Measurements from ENCODE around the gene SLC44A1.

The SLC44A1 gene

GRCh38 chr9:105297442-105298075 is 53.1 kb downstream of the SLC44A1 start:
- no peak for DNase-seq (ENCODE audit: low read depth in 2 of 2, low spot score in 1 of 2)

DNA sequence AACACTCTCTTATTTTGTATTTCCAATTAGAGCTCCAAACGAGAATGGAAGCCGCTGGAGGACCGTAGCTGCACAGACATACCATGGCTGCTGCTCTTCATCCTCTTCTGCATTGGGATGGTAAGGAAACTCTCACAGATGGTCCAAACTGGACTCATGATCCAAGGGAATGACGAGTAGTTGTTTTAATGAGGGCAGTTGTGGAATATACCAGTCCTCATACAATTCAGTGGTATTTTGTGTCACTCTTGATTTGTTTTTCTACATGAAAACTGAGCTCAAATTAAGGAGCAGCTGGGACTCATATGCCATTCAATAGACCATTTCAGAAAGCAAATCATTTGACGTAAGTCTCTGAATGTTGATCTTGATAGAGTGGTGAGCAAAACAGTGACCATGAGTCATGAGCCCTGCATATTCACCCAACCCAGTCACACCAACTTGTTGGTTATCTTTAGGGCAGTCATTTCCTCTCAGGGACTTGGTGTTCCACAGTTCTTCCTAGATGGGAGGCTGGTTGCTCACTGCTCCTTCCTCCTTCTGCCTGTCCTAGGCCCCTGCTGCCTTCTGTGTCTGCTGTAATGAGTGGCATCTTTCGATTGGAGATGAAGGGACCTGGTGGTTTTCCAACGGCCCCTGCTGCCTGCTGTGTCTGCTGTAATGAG is 54.9 kb downstream of the SLC44A1 start:
- DNase-seq (ENCODE audit: low read depth in 2 of 2, low spot score in 1 of 2) = no peak

DNA sequence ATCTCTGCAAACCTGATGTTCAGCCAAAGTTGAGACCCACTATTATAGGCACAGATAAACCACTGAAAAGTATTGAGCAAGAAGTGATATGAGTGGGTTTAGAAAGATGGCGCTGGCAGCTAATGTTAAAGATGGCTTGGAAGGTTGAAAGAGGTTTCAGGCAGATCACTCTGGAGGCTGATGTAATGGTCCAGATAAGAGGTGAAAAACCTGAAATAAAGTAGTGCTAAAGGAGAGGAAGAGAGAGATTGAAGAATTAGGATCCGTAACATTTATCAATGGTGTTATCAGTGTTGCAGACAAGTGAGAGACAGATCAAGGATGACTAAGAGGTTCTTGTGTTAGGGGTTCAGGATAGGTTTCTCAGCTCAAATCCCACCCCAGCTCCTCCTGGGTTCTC is 58.3 kb downstream of the SLC44A1 start:
- DNase-seq (ENCODE audit: low read depth in 2 of 2, low spot score in 1 of 2) = no peak

DNA sequence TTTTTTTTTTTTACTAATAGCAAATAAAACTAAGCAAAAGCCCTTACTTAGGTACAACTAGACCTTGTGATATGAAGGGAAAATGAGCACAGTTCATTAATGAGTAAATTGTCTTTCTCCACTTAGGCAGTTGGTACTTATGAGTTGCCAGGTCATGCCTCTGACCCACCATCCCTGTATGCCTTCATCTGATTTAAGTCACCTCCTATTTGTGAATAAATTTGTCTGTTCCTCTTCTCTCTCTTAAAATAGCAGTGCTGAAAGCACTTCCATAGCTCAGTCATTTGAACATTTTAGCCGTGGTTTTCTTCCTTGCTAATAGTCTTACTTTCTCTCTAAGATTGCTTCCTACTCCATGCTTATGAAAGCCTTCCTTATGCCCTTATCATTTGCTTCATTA is 61.4 kb downstream of the SLC44A1 start:
- DNase-seq (ENCODE audit: low read depth in 2 of 2, low spot score in 1 of 2) = no peak

DNA sequence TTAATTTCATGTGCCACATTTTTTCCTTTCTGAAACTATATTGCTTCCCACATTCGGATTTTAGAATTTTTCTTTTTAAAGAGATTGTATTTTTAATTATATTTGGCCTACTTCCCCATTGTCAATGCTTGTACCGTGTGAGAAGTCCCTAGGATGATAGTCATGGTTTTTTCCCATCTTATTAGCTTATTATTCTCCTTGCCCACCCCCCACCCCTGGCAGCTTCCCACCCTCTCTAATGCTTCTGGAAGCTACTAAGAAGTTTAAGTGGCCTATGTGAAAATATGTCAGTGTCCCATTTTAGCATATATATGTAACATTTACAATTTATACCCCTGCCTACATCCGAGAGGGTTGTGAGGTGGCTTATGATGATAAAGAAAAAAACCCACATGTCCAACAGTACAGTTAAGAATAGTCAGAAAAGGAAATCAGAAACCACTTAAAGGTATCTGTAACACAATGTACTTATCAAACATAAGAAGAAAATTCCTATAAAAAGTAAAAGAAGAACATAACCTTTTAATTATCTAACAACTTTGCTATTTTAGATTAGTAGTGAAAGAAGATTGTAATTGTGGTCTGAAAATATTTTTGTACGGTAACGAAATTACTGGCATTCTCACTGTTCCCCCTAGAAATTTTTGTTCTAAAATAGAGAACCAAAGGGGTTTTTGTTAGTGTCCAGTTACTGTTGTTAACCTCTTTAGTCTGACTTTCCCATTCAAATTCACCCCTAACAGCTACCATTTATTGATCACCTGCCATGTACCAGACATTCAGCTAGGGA is 62.1 kb downstream of the SLC44A1 start:
- DNase-seq (ENCODE audit: low read depth in 2 of 2, low spot score in 1 of 2) = no peak

GRCh38 chr9:105307591-105308130 is 63.2 kb downstream of the SLC44A1 start:
- no peak for DNase-seq (ENCODE audit: low read depth in 2 of 2, low spot score in 1 of 2)

- no peak for DNase-seq (ENCODE audit: low read depth in 2 of 2, low spot score in 1 of 2)
These were observed 64.2 kb downstream of the SLC44A1 start for GRCh38 chr9:105308461-105309341.

DNA sequence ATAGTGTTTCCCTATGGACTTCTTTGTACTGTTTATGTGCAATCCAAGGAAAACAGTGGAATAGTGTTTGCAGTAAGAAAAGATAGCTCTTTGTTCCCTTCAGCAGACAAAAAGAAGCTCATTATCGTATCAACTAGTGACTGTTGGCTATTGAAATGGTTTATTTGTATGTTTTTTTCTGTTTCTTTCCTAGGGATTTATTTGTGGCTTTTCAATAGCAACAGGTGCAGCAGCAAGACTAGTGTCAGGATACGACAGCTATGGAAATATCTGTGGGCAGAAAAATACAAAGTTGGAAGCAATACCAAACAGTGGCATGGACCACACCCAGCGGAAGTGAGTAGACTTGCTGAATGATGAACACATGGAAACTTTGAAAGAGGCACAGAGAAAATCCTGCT is 65.1 kb downstream of the SLC44A1 start:
- DNase-seq (ENCODE audit: low read depth in 2 of 2, low spot score in 1 of 2) = no peak

DNA sequence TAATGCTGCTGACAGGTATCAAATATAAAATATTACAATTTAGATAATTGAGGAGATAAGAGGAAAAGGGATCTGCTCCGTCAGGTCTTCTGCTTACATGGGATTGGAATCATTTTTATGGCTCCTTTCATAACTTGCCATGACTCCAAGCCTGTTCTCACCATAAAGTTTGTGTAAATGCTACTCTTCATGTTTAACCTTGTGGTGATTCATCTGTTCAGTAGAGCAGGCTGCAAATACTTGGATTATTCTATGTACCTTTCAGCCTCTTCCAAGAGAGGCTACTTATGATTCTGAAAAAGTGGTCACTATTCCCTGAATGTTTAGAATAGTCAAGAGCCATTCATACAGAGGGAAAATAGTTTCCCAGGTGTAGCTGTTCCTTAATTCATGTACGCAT is 66.9 kb downstream of the SLC44A1 start:
- no peak for DNase-seq (ENCODE audit: low read depth in 2 of 2, low spot score in 1 of 2)

- DNase-seq (ENCODE audit: low read depth in 2 of 2, low spot score in 1 of 2) = no peak
These were observed 68.8 kb downstream of the SLC44A1 start for GRCh38 chr9:105313238-105313637.

DNA sequence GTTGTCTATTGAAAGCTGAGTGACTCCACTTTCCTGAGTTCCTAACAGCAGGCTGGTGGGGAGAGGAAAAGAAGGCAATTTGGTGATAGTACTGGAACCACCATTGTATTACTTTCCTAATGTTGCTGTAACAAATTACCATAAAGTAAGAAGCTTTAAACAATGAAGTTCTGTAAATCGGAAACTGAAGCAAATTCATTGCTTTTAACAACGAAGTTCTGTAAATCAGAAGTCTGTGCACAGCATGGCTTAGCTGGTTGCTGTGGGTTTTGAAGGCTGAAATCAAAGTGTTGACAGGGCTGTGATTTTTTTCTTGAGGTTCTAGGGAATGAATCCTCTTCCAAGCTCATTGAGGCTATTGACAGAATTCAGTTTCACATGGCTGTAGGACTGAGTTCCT is 72.3 kb downstream of the SLC44A1 start:
- DNase-seq (ENCODE audit: low read depth in 2 of 2, low spot score in 1 of 2) = no peak

GRCh38 chr9:105318729-105319191 is 74.3 kb downstream of the SLC44A1 start:
- no peak for DNase-seq (ENCODE audit: low read depth in 2 of 2, low spot score in 1 of 2)

- DNase-seq (ENCODE audit: low read depth in 2 of 2, low spot score in 1 of 2) = no peak
These were observed 74.9 kb downstream of the SLC44A1 start for GRCh38 chr9:105319202-105319813.

- DNase-seq (ENCODE audit: low read depth in 2 of 2, low spot score in 1 of 2) = no peak
These were observed 76.1 kb downstream of the SLC44A1 start for GRCh38 chr9:105320568-105320967.

DNA sequence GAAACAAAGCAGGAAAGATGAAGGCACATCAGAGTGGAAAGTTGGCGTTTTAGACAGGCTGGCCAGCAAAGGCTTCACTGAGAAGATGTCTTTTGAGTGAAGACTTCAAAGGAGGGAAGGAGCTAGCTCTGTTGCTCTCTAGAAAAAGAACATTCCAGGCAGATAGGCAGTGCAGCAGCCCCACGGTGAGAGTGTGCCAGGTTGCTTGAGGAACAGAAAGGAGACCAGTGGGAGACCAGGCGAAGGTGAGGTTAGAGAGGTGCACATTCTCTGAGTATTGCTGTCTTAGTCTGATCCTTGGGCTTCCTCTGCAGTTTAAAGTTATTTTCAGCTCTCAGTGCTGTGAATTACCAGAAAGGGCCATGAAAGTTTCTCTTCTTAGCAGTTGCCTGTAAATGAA is 83.8 kb downstream of the SLC44A1 start:
- DNase-seq (ENCODE audit: low read depth in 2 of 2, low spot score in 1 of 2) = no peak

DNA sequence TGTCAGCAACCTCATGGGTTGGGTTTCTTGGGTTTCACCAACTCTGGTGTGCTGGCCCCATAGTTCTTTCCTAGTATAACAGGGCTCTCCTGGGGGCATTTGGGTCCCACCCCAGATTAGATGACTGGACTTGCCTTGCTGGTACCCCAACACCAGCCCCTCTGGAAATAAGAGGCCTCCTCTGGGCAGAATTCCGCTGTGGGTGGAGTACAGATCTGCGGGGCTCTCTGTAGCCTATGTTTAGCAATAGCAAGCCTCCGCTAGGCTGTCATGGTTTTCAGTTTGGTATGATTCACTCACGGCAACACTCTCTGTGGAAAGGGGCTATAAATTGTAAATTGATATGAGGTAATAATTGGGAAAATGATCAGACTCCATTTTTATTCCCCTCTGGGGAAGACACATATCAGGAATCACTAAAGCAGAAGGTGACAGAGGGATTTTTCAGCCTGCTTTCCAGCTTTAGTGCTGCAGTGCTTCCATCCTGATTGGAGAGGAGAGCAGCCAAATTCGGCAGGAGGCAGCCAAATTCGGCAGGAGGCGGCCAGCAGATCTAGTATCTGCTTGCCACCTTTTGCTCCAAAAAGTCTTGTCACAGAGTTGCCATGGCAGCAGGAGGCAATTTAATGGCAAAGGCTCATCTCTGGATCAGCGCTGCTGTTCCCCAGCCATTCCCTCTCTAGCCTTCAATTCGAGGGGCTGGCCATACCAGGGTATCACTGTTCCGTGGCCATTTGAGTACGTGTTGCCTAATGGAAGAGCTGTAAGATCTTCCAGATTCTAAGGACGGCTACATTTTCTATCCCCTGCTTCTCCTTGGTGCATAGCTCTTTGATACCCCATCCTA is 84.6 kb downstream of the SLC44A1 start:
- DNase-seq (ENCODE audit: low read depth in 2 of 2, low spot score in 1 of 2) = no peak

DNA sequence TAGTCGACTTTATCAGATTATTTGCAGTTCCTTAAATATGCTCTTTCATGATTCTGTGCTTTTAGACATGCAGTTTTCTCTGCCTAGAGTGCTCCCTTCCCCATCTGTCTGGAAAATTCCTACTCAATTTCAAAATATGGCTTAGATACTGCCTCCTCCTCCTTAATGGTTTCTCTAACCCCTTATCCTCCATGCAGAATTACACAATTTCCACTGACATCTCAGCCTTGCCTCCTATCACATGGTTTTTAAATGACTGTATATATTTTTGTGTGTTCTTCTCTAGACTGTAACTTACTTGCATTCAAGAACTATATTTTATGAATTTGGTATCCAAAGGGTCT is 85.2 kb downstream of the SLC44A1 start:
- no peak for DNase-seq (ENCODE audit: low read depth in 2 of 2, low spot score in 1 of 2)

DNA sequence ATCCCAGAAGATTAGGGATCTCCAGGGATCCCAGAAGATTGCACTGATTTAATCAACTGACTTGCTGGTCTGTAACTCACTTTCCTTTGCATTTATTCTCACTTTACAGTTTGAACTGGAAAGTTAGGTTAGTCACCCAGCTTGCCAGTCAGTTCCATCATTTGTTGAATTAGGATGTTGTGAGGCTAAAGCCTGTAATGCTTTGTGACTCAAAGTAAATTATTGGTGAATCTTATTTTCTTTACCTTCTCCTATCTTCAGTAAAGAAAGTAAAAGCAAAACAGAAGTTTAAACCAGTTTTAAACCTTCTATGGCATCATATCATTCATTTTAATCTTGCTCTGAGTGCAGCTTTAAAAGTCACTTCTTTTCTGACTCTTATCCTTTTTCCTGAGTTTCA is 85.8 kb downstream of the SLC44A1 start:
- DNase-seq (ENCODE audit: low read depth in 2 of 2, low spot score in 1 of 2) = no peak

DNA sequence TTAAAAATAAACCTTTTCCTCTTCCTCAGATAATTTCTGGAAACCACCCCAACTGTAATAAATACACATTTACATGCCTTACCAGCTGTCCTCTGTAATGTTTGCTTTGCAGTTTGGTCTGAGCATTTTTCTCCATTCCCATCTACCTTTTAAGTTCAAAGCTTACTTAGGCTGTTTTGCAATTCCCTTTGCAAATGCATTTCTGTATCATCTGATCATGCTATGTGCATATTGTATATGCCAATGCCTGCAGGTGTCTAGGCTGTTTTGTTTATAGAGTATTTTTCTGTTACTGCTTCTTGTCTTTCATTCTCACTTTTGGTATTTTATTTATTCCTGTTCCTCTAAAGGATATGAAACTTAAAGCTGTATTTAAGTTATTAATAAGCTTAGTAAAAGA is 86.3 kb downstream of the SLC44A1 start:
- DNase-seq (ENCODE audit: low read depth in 2 of 2, low spot score in 1 of 2) = no peak

DNA sequence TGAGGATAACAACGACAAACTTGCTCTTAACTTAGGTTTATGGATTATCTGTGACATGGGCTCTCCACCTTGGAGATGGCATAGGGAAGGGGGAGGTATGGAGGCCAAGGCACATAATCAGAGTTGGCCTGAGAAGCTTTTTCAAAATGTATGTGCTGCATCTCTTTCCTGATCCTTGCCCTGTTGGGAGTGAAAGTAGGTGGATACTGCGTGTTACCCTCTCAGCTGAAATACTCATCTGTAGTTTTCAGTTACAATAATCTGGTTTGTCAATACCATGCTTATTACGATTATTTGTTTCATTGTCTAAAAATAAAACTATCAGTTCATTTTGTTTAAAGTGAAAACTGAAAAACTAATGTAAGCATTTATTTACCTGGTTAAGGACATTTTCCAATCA is 86.7 kb downstream of the SLC44A1 start:
- no peak for DNase-seq (ENCODE audit: low read depth in 2 of 2, low spot score in 1 of 2)
